Measurements from ENCODE around the gene FGD4. TPM values are rescaled to one million over a fixed set of nuclear protein-coding genes. Genes with fewer than 3 reads are reported as not detected.

FGD4 gene
- 17.3 TPM for total RNA-seq
- long read RNA-seq, partial matches to known transcripts, result 7 of 11 reads
- long read RNA-seq, other reads (novel, unspliced or antisense), result 0 of 11 reads

GRCh38 chr12:32399370-32400113, at the start of gene FGD4:
Gene FGD4 (plus strand): TSS chr12:32399558.
- ATAC-seq (ENCODE audit: poor library complexity) (peak; percentile 97), DNase-seq (peak; percentile 94)
- intact Hi-C loops (cut with DNase I), result no loop called here

GRCh38 chr12:32353540-32353939, 45.8 kb upstream of the FGD4 start:
- ATAC-seq (ENCODE audit: poor library complexity) (no peak), DNase-seq (no peak)
- intact Hi-C loops (cut with DNase I), result no loop called here

- no peak for DNase-seq
- no peak for ATAC-seq (ENCODE audit: poor library complexity)
- intact Hi-C loops (cut with DNase I), result no loop called here
These were observed 41.6 kb upstream of the FGD4 start for GRCh38 chr12:32357601-32358249.

GRCh38 chr12:32360956-32361355, 38.4 kb upstream of the FGD4 start:
- DNase-seq, result no peak
- intact Hi-C loops (cut with DNase I), result no loop called here
- no peak for ATAC-seq (ENCODE audit: poor library complexity)

- DNase-seq, result no peak
- ATAC-seq (ENCODE audit: poor library complexity), result no peak
- intact Hi-C loops (cut with DNase I), result no loop called here
These were observed 36.5 kb upstream of the FGD4 start for GRCh38 chr12:32362892-32363291.

- DNase-seq (no peak), ATAC-seq (ENCODE audit: poor library complexity) (peak; percentile 85)
- intact Hi-C loops (cut with DNase I), result loop anchor here (2.0 kb wide), 1 partner anchor 307 kb away; no protein-coding TSS in a partner anchor
These were observed 33.8 kb upstream of the FGD4 start for GRCh38 chr12:32365473-32366064.

- intact Hi-C loops (cut with DNase I), result loop anchor here (2.0 kb wide), 1 partner anchor 306 kb away; no protein-coding TSS in a partner anchor
- no peak for DNase-seq
- ATAC-seq (ENCODE audit: poor library complexity), result no peak
These were observed 32.6 kb upstream of the FGD4 start for GRCh38 chr12:32366714-32367113.

- ATAC-seq (ENCODE audit: poor library complexity) (no peak), DNase-seq (no peak)
- intact Hi-C loops (cut with DNase I), result loop anchor here (2.0 kb wide), 1 partner anchor 305 kb away; no protein-coding TSS in a partner anchor
These were observed 32.0 kb upstream of the FGD4 start for GRCh38 chr12:32367381-32367780.

- DNase-seq, result no peak
- intact Hi-C loops (cut with DNase I), result no loop called here
- ATAC-seq (ENCODE audit: poor library complexity), result no peak
These were observed 30.2 kb upstream of the FGD4 start for GRCh38 chr12:32369202-32369601.

GRCh38 chr12:32377344-32378055, 21.9 kb upstream of the FGD4 start:
- ATAC-seq (ENCODE audit: poor library complexity) (no peak), DNase-seq (no peak)
- intact Hi-C loops (cut with DNase I), result no loop called here

GRCh38 chr12:32379213-32379612, 20.1 kb upstream of the FGD4 start:
- ATAC-seq (ENCODE audit: poor library complexity) (no peak), DNase-seq (no peak)
- intact Hi-C loops (cut with DNase I), result no loop called here

- ATAC-seq (ENCODE audit: poor library complexity), result no peak
- no peak for DNase-seq
- intact Hi-C loops (cut with DNase I), result no loop called here
These were observed 19.7 kb upstream of the FGD4 start for GRCh38 chr12:32379667-32380066.

GRCh38 chr12:32382226-32382625, 17.1 kb upstream of the FGD4 start:
- ATAC-seq (ENCODE audit: poor library complexity) (no peak), DNase-seq (no peak)
- intact Hi-C loops (cut with DNase I), result no loop called here

GRCh38 chr12:32390572-32391219, 8.7 kb upstream of the FGD4 start:
- intact Hi-C loops (cut with DNase I), result no loop called here
- DNase-seq (peak; percentile 47), ATAC-seq (ENCODE audit: poor library complexity) (peak; percentile 86)

- no peak for DNase-seq
- no peak for ATAC-seq (ENCODE audit: poor library complexity)
- intact Hi-C loops (cut with DNase I), result no loop called here
These were observed 4.3 kb upstream of the FGD4 start for GRCh38 chr12:32395026-32395425.

GRCh38 chr12:32397696-32398095, 1.7 kb upstream of the FGD4 start:
- intact Hi-C loops (cut with DNase I), result no loop called here
- DNase-seq (no peak), ATAC-seq (ENCODE audit: poor library complexity) (no peak)

GRCh38 chr12:32398181-32398580, 1.2 kb upstream of the FGD4 start:
- DNase-seq, result no peak
- intact Hi-C loops (cut with DNase I), result no loop called here
- ATAC-seq (ENCODE audit: poor library complexity), result no peak

- intact Hi-C loops (cut with DNase I), result no loop called here
- no peak for DNase-seq
- no peak for ATAC-seq (ENCODE audit: poor library complexity)
These were observed 465 bp upstream of the FGD4 start for GRCh38 chr12:32398816-32399369.
